GM12875 (cell line): ENCODE data around the gene ODAD2.

Experiments used
- H3K4me3 ChIP-seq: one replicate; pipeline ENCODE4 v1.5.1; 2011; ENCODE audit warnings: low read depth, low read length, control low read depth
- TF ChIP-seq, protein P1 (sequence below): IDR thresholded peaks from 2 replicates; pipeline ENCODE4 v1.5.1; 2011; ENCODE audit warnings: low read depth, mild to moderate bottlenecking, control low read depth, inconsistent platforms, low read length, moderate library complexity, borderline replicate concordance; ENCODE audit not compliant: insufficient read depth

Gene ODAD2

DNA sequence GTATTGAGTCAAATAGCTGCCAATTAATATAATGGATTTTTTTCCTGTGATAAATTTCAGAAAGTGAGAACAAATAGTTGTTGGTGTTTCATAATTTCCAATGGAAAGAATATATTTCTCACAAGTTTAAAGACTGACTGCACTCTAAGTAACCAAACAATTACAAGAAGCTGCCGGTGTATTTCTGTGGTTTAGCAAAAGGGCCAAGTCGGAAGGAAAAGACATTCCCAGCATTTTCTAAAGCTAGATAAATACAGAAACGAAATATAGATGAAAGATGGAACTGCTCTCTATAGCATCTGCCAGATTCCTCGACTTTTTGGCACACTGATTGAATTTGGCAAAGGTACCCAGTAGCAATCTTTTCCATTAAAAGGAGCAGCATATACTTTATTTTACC lies 160.5 kb downstream of the ODAD2 start:
- H3K4me3 ChIP-seq = no peak overlapping the region
- TF ChIP-seq, protein P1, sequence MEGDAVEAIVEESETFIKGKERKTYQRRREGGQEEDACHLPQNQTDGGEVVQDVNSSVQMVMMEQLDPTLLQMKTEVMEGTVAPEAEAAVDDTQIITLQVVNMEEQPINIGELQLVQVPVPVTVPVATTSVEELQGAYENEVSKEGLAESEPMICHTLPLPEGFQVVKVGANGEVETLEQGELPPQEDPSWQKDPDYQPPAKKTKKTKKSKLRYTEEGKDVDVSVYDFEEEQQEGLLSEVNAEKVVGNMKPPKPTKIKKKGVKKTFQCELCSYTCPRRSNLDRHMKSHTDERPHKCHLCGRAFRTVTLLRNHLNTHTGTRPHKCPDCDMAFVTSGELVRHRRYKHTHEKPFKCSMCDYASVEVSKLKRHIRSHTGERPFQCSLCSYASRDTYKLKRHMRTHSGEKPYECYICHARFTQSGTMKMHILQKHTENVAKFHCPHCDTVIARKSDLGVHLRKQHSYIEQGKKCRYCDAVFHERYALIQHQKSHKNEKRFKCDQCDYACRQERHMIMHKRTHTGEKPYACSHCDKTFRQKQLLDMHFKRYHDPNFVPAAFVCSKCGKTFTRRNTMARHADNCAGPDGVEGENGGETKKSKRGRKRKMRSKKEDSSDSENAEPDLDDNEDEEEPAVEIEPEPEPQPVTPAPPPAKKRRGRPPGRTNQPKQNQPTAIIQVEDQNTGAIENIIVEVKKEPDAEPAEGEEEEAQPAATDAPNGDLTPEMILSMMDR = no peak

DNA sequence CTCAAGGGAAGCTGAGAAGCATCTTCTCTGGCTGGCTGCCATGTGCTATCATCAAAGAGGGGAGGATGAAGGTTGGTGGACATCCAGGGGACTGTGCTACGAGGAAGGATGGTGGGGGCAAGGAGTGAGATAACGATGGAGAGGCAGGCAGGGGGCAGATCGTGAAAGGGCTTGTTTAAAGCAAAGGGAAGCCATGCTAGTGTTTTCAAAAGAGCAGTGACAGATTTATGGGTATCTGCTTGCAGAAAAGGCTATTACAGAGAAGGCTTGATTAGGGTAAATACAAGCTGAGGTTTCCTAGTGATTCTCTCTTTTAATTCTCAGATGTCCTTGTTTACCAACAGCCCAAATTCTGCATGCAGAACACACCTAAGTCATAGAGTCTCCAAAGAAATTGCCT lies 164.4 kb downstream of the ODAD2 start:
- TF ChIP-seq, protein P1 = no peak
- H3K4me3 ChIP-seq = no peak overlapping the region

DNA sequence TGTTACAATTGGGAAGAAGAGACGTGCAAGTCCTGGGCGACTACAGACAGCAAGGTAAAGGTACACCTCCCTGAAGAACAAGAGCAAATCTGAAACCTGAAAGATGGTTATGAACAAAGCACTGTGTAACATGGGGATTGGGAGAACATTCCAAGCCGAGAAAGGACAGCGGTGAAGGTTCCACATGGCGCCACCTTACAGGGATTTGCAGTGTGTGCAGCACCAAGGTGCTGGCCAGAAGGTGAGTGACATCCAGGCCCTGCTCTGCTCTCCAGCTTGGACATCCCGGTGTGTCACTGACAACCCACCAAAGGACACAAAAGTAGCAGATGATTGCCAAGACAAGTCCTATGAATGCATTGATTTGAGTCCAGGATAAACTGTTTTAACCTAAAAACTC lies 165.1 kb downstream of the ODAD2 start:
- TF ChIP-seq, protein P1 = no peak

DNA sequence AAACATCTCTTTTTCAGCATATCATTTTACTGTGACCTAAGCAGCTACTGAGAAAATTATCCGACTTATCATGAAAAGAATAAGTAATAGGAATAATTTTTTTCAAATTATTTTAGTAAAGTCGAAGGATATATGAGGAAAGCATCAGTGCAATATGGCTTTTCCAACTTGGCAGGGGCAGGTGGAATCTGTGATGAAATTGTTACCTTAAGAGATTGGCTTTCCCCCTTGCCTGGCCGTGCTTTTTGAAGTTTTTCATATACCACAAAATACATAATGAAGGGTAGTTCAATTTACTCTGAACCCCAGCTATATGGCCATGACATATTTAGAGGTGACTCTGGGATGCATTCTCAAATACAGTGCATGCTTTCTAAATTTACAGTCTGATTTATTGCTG lies 166.1 kb downstream of the ODAD2 start:
- TF ChIP-seq, protein P1 = no peak
- no peak overlapping the region for H3K4me3 ChIP-seq

More for the DNA sequence above, 165.1 kb downstream of the ODAD2 start:
- no peak overlapping the region for H3K4me3 ChIP-seq

DNA sequence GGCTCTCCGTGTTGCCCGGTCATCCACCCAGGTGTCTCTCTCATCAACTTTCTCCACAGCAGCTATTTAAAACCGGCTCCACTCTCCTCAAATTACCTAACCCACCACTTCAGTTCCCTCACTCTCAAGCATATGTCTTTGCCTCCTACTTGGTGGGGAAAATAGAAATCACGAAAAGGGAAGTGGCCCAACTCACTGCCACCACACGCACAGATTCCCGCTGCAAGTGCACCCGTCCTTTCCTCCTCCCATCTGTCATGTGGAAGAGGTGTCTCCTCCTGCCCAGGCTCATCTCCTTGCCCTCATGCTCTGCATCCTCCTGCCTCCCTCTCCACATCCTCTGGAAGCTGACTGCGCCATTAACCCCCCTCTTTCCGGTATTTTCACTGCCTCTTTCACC lies 172.5 kb downstream of the ODAD2 start:
- no peak overlapping the region for H3K4me3 ChIP-seq
- TF ChIP-seq, protein P1 = no peak

DNA sequence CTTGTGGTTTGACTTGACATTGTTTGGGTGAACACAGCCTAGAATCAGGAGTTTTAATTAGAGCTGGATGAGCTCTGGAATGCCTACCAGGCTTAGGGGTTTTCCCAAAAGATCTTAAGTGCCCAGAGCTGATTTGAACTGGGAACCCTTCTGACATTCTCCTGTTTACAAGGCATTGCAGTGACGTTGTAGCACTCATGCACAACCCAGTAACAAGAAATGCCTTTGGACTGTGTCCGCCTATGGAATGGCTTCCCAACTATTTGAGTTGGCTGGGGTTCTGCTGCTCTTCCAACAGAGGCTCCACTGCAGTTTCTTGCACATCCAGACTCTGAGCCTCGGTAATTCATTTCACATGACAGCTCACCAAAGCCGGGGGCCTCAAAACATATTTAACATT lies 176.6 kb downstream of the ODAD2 start:
- TF ChIP-seq, protein P1 = no peak

DNA sequence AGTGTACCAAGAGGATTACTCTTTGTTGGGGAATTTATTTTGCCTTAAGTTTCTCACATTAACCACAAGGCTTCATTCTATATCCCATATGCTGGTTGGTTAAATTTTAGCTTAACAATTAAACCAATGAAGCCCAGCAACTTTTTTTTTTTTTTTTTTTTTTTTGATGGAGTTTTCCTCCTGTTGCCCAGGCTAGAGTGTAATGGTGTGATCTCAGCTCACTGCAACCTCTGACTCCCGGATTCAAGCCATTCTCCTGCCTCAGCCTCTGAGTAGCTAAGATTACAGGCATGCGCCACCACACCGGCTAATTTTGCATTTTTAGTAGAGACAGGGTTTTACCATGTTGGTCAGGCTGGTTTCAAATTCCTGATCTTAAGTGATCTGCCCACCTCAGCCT lies 178.2 kb downstream of the ODAD2 start:
- TF ChIP-seq, protein P1 = no peak
- H3K4me3 ChIP-seq = no peak overlapping the region

More for the DNA sequence above, 176.6 kb downstream of the ODAD2 start:
- H3K4me3 ChIP-seq = no peak overlapping the region
